Left forelimb (tissue), 1 donor: ENCODE results near the gene INPP4A.

ENCODE experiments used
- DNase-seq: peaks from one replicate; pipeline ENCODE4 v3.0.0-alpha.2; 2018; ENCODE audit warnings: low spot score

INPP4A gene

GRCh38 chr2:98476192-98476868 lies 31.7 kb downstream of the INPP4A start:
- DNase-seq, result no peak

GRCh38 chr2:98477036-98477435 lies 32.4 kb downstream of the INPP4A start:
- DNase-seq, result no peak

DNA sequence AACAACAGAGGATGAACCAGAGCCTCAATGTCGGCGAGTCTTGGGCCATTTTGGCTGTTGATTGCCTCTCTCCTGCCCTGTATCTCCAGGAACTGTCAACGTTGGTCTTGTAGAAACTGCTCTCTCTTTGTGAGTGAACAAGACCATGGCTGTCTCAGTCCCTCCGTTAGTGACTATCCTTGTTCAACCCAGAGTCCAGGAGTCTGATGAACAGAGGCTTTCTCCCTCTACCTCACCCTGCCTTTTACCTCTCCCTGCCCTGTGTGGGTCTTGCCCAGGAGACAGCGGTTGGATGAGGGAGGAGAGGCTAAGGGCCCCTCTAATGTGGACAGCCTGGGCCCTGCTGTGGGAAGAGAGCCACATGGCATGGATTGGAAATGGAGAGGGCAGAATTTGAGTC lies 32.8 kb downstream of the INPP4A start:
- no peak for DNase-seq

GRCh38 chr2:98478088-98478551 lies 33.5 kb downstream of the INPP4A start:
- no peak for DNase-seq

GRCh38 chr2:98478907-98479306 lies 34.2 kb downstream of the INPP4A start:
- no peak for DNase-seq

- no peak for DNase-seq
These were observed 34.7 kb downstream of the INPP4A start for GRCh38 chr2:98479371-98479770.

- no peak for DNase-seq
These were observed 35.4 kb downstream of the INPP4A start for GRCh38 chr2:98479959-98480524.

GRCh38 chr2:98480598-98480997 lies 35.9 kb downstream of the INPP4A start:
- DNase-seq, result no peak

- no peak for DNase-seq
These were observed 37.7 kb downstream of the INPP4A start for GRCh38 chr2:98482362-98482761.

DNA sequence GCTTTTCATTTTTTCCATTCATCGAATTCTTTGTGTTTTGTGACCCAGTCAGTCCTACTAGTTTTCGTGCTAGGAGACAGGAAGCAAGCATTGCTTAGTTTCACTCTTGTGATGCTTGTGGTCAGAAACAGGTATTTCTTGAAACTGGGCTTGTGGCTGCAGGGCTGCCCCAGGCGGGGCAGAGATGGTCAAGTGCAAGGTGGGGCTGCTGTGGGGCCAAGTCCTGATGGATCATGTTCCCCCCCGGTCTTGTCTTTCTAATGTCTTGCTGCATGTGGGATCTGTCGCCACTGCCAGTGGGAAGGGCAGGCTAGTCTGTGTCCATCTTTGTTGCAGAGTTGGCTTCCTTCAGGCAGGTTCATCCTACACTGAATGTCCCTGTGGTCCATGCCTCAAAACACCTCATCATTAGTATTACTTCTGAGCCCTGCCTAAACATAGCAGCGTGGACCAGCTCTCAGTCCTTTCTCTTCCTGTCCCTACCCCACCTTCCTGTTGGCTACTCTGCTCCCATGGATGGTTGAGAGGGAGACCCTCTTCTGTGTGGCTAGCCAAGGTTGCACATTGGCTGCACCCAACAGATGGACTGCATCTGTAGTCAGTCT lies 38.7 kb downstream of the INPP4A start:
- no peak for DNase-seq

- DNase-seq, result no peak
These were observed 39.5 kb downstream of the INPP4A start for GRCh38 chr2:98484121-98484557.

DNA sequence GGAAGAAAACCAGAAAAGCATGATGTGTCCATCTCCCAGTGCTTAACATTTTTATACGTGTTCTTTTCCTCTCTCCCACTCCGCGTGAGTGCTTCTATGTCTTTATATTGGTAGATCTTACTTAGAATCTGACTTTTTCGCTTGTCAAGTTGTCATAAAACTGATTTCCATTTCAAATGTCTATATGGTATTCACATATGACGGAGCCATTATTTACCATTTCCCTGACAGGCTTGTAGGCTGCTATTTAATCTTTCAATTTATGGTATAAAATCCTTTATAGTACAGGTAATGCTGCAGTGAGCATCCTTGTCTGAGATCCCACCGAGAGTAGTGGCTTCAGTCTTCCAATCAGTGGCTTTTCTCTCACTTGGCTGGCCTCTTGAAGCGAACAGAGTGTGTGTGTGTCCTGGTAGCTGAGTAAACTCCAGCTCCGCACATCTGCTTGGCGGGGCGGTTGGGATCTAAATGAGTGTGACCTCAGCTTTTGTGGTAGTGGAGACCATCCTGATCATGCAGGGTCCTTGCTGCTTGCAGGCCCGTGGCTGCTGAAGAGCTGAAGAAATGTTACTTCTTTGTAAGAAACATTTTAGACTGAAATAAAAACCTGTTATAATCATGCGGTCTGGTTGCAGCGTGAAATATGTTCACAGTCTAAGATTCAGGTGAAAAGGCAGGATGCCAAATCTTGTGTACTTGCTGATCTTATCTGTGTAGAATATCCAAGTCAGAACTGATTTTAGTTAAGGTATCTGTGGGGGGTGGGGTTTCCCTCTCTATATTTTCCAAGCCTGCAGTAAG lies 40.2 kb downstream of the INPP4A start:
- no peak for DNase-seq

GRCh38 chr2:98485453-98485755 lies 40.7 kb downstream of the INPP4A start:
- DNase-seq, result no peak

DNA sequence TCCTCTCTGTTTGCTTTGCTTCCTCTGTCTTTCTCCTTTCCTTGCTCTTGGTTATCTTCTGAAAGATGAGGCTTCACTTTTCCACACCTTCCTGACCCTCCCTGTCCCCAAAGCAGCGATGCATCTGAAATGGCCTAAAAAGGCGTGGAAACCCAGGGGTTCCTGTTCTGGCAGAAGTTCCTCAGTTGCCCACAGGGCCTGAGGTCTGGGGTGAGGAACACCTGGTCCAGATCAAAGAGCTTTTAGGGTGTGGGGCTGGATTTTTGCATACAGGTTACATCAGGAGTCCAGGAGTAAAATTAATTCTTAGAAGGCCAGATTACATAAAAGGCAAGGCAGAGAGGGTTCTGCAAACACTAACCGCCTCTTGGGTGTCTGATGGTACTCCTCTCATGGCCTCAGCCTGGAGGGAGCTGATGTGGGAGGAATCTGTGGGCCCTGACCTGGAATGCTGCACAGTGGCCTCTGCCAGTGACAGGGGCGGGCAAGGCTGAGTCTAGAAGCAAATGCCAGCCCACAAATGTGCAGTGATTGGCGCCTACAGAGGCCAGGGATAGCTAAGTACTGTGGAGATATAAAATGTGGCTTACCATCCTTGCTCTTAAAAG lies 41.8 kb downstream of the INPP4A start:
- DNase-seq, result no peak

DNA sequence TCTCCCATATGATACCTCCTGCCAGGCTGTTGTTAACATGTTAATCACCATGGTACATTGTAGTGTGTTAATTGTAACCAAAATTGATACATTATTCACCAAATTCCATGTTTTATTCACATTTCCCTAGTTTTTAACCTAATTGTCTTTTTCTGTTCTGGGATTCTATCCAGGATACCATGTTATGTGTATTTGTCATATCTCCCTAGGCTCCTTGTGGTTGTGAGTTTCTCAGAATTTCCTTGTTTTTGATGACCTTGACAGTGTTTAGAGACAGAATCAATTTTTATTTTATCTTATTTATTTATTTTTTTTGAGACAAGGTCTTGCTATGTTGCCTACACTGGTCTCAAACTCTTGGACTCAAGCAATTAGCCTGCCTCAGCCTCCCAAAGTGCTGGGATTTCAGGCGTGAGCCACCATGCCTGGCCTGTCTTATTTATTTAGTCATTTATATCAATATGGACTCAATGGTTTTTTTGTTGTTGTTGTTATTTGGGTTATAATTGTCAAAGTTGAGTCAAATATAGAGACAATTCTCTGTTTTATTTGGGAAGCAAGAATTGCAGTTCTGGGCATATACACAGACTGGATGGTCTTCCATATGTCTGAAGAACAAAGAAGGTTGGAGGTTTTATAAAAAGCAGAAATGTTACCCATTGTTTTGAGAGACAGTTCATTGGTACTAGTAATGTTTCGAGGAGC lies 42.6 kb downstream of the INPP4A start:
- no peak for DNase-seq

DNA sequence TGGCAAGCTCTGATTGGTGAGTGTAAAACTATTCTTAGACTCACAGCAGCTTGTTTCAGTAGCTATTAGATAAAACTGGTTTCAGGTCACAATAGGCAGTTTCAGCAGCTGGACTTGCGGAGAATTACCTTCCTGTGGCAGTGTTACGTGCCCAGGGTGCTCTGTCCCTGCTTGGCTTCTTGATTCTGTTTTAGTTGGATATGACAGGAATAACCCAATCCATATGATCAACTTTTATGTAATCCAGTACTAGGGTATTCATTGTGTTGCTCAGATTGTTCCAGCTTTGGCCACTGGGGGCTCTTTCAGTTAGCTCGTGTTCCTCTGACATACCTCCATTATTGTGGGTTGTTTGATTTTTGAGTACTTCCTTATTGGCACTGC lies 43.1 kb downstream of the INPP4A start:
- DNase-seq, result no peak

- DNase-seq, result no peak
These were observed 43.6 kb downstream of the INPP4A start for GRCh38 chr2:98488252-98488651.

GRCh38 chr2:98489486-98489885 lies 44.8 kb downstream of the INPP4A start:
- no peak for DNase-seq

GRCh38 chr2:98489971-98490962 lies 45.6 kb downstream of the INPP4A start:
- DNase-seq, result no peak

DNA sequence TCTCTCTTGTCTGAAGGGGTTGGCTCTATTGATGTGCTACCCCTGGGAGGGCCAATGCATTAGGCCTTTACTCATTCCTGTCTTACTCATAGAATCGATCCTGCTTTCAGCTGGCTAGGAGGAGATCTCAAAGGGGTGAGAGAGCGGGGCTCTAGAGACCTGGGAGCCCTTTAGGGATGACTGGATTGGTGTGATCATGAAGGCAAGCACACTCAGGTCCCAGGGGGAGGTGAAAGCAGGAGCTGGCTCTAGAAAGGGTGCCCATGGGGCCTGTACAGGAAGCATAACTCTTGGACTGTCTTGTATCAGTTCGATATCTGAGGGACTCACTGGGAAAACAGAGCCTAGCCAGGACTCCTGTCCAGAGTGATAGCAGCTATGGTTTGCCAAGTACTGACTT lies 47.8 kb downstream of the INPP4A start:
- DNase-seq, result no peak

DNA sequence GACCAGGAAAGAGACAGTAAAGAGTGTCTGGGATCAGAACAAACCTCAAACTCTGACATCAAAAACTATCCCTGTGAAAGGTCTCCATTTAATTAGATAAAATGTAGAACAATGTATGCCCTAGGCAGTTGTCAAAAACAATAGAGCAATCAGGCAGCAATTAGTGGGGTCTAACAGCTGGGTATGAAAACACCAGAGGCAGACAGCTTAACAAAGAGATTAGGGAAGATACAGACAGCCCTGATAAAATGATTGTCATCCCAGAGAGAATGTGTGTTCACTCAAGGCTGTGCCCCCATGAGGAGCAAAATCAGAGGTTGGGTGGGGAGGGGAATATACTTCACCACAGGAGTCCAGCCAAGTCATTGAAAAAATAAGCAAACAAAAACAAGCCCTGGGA lies 50.0 kb downstream of the INPP4A start:
- no peak for DNase-seq
